Tibial nerve (tissue), 4 donors: ENCODE results near the gene DDX51. TPM values are rescaled to one million over a fixed set of nuclear protein-coding genes. Genes with fewer than 3 reads are reported as not detected.
"Not testable (repeated sequence)": the region's sequence is repeated elsewhere in the genome, so short reads cannot be mapped to it uniquely, and the experiment has no call there.

Experiments
- DNase-seq, 2 donors: peaks; one replicate each; pipeline ENCODE4 v3.0.0-alpha.2; 2019; ENCODE audit warnings: low spot score in 2 of 2
- H3K27ac ChIP-seq, 4 donors: fragments of 200-600 bp; sonication (generic) in 3 of 4; one replicate each; pipeline ENCODE4 v1.5.1; 2017 to 2019; ENCODE audit warnings: mild to moderate bottlenecking in 1 of 4
- H3K27me3 ChIP-seq, 2 donors: fragments of 200-600 bp; sonication (generic) in 1 of 2; one replicate each; pipeline versions ENCODE4 v1.5.1 to v1.6.0; 2017 to 2019
- H3K36me3 ChIP-seq, 3 donors: fragments of 200-600 bp; sonication (generic); one replicate each; pipeline ENCODE4 v1.5.1; 2018 to 2019
- H3K4me1 ChIP-seq, 4 donors: fragments of 200-600 bp; sonication (generic) in 3 of 4; one replicate each; pipeline ENCODE4 v1.5.1; 2017 to 2019
- H3K4me3 ChIP-seq, 4 donors: fragments of 200-600 bp; sonication (generic) in 3 of 4; one replicate each; pipeline ENCODE4 v1.5.1; 2017 to 2019; ENCODE audit warnings: mild to moderate bottlenecking in 1 of 4, moderate library complexity in 1 of 4
- H3K9me3 ChIP-seq, 4 donors: fragments of 200-600 bp; sonication (generic) in 3 of 4; one replicate each; pipeline ENCODE4 v1.5.1; 2017 to 2019
- EP300 ChIP-seq, 2 donors: sonication (generic); formaldehyde crosslinking; IDR thresholded peaks; one replicate each; pipeline ENCODE4 v1.6.1; 2017; ENCODE audit warnings: antibody characterized with exemption in 2 of 2, mild to moderate bottlenecking in 1 of 2
- POLR2A ChIP-seq, 2 donors: fragments of 450-650 bp; IDR thresholded peaks; one replicate each; pipeline ENCODE4 v1.6.1; 2017; ENCODE audit warnings: antibody characterized with exemption in 2 of 2, mild to moderate bottlenecking in 2 of 2, moderate library complexity in 2 of 2
- WGBS, 2 donors: methylation state at CpG; one replicate each; pipeline ENCODE4 v1.1.5; 2018; 5-methylcytosine and 5-hydroxymethylcytosine counted together
- total RNA-seq, 4 donors: library from RNA; depleted of rRNA; stranded (reverse); fragments of >200 nt; gene quantifications; one replicate each; pipeline ENCODE4 v1.1.0, GENCODE V29; 2016
- TF ChIP-seq, protein P1 (sequence below), 5 experiments: fragments of 200-600 bp in 3 of 5; fragments of 450-650 bp in 2 of 5; sonication (generic) in 3 of 5; IDR thresholded peaks; one replicate each; pipeline ENCODE4 v1.5.1; 2016 to 2019; ENCODE audit warnings: antibody characterized with exemption in 5 of 5, mild to moderate bottlenecking in 3 of 5, moderate library complexity in 2 of 5

The DDX51 gene
- total RNA-seq, 4 donors from 2014 or later, result 15.5 to 43.8 (median 28.7) TPM

DNA sequence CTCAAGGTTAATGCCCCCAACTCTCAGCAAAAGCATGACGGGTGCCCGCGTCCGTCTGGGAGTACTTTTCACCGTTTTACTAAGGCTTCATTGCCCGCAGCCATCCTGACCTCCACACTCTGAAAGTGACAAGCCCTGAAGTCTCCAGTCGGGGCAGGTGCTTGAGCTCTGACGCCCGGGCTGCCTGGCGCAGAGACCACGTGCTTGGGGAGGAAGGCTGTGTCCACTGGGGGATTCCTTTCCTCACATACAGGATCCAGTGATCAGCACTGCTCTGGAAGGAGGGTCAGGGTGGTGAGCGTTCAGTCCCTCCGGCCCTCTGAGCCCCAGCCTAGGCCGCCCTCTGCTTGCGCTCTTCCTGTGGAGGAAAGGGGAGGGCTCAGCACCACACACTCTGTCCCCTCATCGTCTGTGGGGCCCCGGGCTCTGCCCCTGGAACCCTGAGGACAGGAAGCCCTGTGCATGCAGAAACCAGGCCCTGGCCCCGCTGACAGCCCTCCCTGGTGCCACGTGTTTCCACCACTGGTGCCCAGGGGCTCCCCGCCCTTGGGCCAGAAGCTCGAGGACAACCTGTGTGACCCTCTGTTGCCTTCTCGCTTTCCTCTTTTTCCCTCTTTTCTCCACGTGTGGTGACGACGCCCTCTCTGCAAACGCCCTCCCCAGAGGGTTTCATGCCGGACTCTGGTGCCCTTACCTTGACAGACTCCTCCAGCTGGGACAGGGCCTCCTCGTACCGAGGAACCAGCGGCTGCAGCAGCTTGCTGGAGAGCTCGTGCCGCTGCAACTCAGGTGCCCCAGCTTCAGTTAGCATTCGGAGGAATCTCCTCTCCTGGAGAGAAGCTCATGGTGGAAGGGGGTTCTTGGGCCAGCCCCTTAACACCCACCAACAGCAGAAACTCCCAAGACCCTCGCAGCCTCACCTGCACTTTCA, 4.9 kb downstream of the DDX51 start:
- Histone ChIP-seq H3K4me3 (no peak overlapping the region), H3K36me3 (peaks cover 0 to 48% (median 17%) of the 10 kb centered on the region in 3 donors), H3K27me3 (no peaks in the 10 kb centered on the region), H3K4me1 (peaks cover 0 to 19% (median 10%) of the 10 kb centered on the region in 4 donors), H3K27ac (no peak overlapping the region), H3K9me3 (no peaks in the 10 kb centered on the region)
- TF ChIP-seq, protein P1, sequence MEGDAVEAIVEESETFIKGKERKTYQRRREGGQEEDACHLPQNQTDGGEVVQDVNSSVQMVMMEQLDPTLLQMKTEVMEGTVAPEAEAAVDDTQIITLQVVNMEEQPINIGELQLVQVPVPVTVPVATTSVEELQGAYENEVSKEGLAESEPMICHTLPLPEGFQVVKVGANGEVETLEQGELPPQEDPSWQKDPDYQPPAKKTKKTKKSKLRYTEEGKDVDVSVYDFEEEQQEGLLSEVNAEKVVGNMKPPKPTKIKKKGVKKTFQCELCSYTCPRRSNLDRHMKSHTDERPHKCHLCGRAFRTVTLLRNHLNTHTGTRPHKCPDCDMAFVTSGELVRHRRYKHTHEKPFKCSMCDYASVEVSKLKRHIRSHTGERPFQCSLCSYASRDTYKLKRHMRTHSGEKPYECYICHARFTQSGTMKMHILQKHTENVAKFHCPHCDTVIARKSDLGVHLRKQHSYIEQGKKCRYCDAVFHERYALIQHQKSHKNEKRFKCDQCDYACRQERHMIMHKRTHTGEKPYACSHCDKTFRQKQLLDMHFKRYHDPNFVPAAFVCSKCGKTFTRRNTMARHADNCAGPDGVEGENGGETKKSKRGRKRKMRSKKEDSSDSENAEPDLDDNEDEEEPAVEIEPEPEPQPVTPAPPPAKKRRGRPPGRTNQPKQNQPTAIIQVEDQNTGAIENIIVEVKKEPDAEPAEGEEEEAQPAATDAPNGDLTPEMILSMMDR (IDR thresholded peaks at IDR 0.05), result no peak
- no peak for TF ChIP-seq EP300 (IDR thresholded peaks at IDR 0.05)
- TF ChIP-seq POLR2A (IDR thresholded peaks at IDR 0.05), result no peak
- 89 to 93% methylated on average over 33 of the region's 34 CpGs for WGBS, 2 donors
- no peak for DNase-seq

DNA sequence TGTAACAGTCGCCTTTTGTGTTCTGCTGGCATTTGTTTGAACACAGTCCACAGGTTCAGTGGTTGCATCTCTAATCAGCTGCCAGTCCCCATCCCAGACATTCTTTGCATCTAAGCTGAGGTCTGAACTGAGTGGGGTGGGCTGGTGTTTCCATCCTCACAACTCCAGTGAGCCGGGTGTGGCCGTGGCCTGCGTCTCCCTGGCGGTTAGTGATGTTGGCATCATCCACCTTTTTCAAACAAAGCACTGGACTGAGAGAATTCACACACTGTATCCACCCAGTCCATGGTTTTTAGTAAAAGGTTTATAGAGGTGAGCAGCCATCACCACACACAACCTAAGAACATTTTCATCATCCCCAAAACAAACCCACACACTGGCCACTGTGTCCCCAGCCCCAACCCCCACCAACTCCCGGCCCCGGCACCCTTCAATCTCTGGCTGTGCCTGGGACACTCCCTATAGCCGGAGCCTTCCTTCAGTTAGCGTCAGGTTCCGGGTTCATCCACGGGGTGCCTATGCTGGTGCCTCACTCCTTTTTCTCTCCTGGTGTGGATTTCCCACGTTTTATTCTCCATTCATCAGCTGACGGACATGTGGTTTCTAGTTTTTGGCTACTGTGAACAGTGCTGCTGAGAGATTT, 6.5 kb downstream of the DDX51 start:
- 74% methylated on average over 13 of the region's 13 CpGs for WGBS, 2 donors
- no peaks in the 10 kb centered on the region for H3K9me3 ChIP-seq
- DNase-seq, result no peak

DNA sequence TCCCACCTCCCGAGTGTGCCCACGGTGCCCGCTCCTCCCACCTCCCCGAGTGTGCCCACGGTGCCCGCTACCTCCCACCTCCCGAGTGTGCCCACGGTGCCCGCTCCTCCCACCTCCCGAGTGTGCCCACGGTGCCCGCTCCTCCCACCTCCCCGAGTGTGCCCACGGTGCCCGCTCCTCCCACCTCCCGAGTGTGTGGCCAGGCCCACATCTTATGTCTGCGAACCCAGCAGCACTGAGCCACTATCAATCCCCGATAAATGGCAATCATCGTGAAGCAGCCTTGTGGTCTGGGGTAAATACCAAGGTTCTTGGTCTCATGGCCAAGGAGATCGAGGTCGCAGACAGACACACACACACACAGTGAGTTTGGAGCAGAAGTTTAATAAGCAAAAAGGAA, 7.9 kb downstream of the DDX51 start:
- WGBS, 2 donors, result 65 to 89% methylated on average over 6 to 13 of the region's 21 CpGs

More for the DNA sequence above, 6.5 kb downstream of the DDX51 start:
- Histone ChIP-seq H3K4me3 (no peak overlapping the region), H3K36me3 (peaks cover 0 to 48% (median 17%) of the 10 kb centered on the region in 3 donors), H3K4me1 (peaks cover 0 to 8% (median 1%) of the 10 kb centered on the region in 4 donors), H3K27me3 (no peaks in the 10 kb centered on the region), H3K27ac (no peak overlapping the region)
- TF ChIP-seq, protein P1 (IDR thresholded peaks at IDR 0.05), result no peak
- TF ChIP-seq POLR2A (IDR thresholded peaks at IDR 0.05) (no peak), EP300 (IDR thresholded peaks at IDR 0.05) (no peak)

DNA sequence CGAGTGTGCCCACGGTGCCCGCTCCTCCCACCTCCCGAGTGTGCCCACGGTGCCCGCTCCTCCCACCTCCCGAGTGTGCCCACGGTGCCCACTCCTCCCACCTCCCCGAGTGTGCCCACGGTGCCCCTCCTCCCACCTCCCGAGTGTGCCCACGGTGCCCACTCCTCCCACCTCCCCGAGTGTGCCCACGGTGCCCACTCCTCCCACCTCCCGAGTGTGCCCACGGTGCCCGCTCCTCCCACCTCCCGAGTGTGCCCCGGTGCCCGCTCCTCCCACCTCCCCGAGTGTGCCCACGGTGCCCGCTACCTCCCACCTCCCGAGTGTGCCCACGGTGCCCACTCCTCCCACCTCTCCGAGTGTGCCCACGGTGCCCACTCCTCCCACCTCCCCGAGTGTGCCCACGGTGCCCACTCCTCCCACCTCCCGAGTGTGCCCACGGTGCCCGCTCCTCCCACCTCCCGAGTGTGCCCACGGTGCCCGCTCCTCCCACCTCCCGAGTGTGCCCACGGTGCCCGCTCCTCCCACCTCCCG, 9.4 kb downstream of the DDX51 start:
- not testable (repeated sequence) for H3K27me3 ChIP-seq, H3K4me1 ChIP-seq, H3K4me3 ChIP-seq, H3K27ac ChIP-seq, H3K9me3 ChIP-seq, DNase-seq
- WGBS, 2 donors, result 84 to 96% methylated on average over 3 to 5 of the region's 39 CpGs
- H3K36me3 ChIP-seq, result peaks cover 0 to 22% (median 7%) of the 10 kb centered on the region in 3 donors

More for the DNA sequence above, 7.9 kb downstream of the DDX51 start:
- DNase-seq, H3K9me3 ChIP-seq, H3K4me3 ChIP-seq, H3K27ac ChIP-seq, H3K27me3 ChIP-seq, H3K4me1 ChIP-seq: not testable (repeated sequence)
- peaks cover 0 to 37% (median 17%) of the 10 kb centered on the region in 3 donors for H3K36me3 ChIP-seq

DNA sequence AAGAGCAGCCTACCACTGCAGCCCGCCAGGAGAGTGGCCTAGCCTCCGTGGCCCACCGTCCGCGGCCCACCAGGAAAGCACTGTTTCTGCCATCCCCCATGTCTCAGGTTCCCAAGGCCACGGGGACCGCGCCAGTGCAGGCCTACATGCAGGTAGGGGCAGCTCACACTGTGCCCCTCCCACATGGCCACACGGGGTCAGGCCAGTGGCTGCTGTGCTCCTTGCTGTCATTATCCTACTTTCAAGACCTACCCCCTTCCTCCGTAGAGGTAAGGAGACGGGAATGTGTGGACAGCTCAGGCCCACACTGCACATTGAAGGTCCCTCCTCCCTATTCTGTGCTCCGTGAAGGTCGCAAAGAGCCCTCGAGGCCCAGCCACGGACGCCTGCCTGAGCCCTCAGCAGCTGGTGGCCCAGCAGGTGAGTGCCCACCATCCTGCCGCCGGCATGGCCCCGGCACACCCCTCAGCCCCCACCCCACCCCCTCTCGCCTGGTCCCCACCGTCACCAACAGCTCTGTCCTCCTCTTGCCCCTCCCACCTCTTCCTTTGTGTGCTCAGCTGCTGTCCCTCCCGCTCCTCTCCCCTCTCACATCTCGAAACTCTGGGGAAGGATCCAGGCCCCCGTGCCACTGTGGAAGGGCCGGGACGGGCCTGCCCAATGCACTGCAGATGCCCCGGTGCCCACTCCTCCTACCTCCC, 10.0 kb downstream of the DDX51 start:
- Histone ChIP-seq H3K4me3 (no peak overlapping the region), H3K9me3 (no peaks in the 10 kb centered on the region), H3K4me1 (no peaks in the 10 kb centered on the region), H3K27ac (no peak overlapping the region), H3K36me3 (peaks cover 0 to 22% (median 1%) of the 10 kb centered on the region in 3 donors), H3K27me3 (no peaks in the 10 kb centered on the region)
- DNase-seq, result no peak
- WGBS, 2 donors, result 52 to 70% methylated on average over 26 to 27 of the region's 27 CpGs
- TF ChIP-seq, protein P1 (IDR thresholded peaks at IDR 0.05), result no peak
- TF ChIP-seq EP300 (IDR thresholded peaks at IDR 0.05), result no peak
- TF ChIP-seq POLR2A (IDR thresholded peaks at IDR 0.05), result no peak
